Measurements from ENCODE around the gene ZNF771.

- TF ChIP-seq POLR2A (IDR thresholded peaks at IDR 0.05) (no peak), CTCF (IDR thresholded peaks at IDR 0.05) (no peak)
Measured at GRCh38 chr16:30407804-30408534, 563 bp downstream of the ZNF771 start.

Data from adrenal gland (tissue), 5 donors.